ENCODE data around the gene CPEB1. TPM values are rescaled to one million over a fixed set of nuclear protein-coding genes. Genes with fewer than 3 reads are reported as not detected.
"Not testable (repeated sequence)": the region's sequence is repeated elsewhere in the genome, so short reads cannot be mapped to it uniquely, and the experiment has no call there.

CPEB1 gene
- total RNA-seq, 2 experiments from 2014 or later = 1.0 to 1.1 TPM

DNA sequence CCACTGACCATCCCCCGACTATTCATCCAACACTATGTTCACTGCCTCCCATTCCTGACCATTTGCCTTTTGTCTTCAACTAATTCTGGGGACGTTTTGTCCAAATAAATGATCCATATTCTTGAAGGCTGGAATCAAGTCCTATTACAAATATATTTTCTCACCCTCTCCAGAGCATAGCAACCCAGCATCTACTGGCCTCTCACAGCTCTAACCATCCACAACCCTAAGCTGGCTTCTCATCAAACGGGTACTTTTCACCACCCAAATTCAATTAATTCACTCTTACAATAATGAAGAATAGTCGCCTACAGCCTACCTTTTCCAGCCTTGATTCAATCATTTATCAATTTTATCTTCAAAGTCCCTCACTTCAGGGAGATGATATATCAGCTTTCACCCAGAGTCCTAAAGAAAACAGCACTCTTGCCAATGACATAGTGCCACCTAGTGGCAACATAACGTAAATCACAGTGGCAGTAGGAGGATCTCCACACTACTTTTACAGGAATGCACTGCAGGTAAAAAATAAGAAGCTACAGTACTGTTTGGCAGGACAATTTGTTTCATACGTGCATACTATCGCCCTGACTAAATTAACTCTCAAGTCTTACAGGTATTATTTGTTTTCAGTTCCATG, 144.3 kb downstream of the CPEB1 start:
- not testable (repeated sequence) for H3K4me3 Mint-ChIP-seq, H3K36me3 Mint-ChIP-seq, H3K4me1 Mint-ChIP-seq, DNase-seq, H3K27ac Mint-ChIP-seq, H3K9me3 Mint-ChIP-seq, H3K27me3 Mint-ChIP-seq

DNA sequence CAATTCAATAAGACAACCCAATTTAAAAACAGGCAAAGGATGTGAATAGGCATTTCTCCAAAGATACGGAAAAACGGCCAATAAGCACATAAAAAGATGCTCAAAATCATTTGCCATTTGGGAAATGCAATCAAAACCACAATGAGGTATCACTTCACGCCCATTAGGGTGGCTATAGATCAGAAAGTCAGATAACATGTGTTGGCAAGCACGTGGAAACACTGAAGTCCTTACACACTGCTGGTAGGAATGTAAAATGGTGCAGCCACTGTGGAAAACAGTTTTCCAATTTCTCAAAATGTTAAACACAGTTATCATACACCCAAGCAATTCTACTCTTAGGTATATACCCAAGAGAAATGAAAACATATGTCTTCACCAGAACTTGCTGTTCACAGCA, 146.4 kb downstream of the CPEB1 start:
- not testable (repeated sequence) for H3K4me3 Mint-ChIP-seq, H3K27me3 Mint-ChIP-seq, H3K36me3 Mint-ChIP-seq, H3K27ac Mint-ChIP-seq, H3K9me3 Mint-ChIP-seq, H3K4me1 Mint-ChIP-seq, DNase-seq

DNA sequence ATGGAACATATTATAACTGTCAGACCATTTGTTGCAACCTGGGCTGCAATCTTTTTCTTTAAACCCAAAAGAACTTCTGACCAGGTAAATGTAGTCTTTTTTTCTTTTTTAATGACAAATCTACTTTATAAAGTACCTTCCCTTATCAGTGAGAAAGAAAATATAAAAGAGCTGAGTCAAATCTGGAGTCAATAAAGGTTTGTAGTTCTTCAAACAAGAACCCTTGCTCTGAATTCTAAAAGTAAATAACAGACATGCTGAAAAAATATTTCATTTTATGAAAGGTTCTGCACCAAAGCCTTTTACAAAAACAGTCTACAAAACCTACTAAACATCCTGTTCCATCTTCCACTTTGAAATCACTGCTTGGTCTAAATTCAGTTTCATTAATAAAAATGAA, 149.2 kb downstream of the CPEB1 start:
- not testable (repeated sequence) for H3K27ac Mint-ChIP-seq, H3K4me1 Mint-ChIP-seq, H3K9me3 Mint-ChIP-seq, DNase-seq, H3K36me3 Mint-ChIP-seq, H3K27me3 Mint-ChIP-seq, H3K4me3 Mint-ChIP-seq

Other genes with a start within 250 kb of the CPEB1 start
- gene GOLGA6L9, start 217.5 kb downstream of the CPEB1 start, total RNA-seq = 1 to 10 TPM; 1.8 to 2.1 TPM
- 1,000 to 10,000 TPM; 2,631 to 2,669 TPM for gene RPS17, start 106.9 kb downstream of the CPEB1 start, total RNA-seq
- gene AP3B2, start 62.5 kb upstream of the CPEB1 start, total RNA-seq = under 1 TPM; 0.10 to 0.30 TPM
- not detected for gene FSD2, start 158.7 kb upstream of the CPEB1 start, total RNA-seq
- 1 to 10 TPM; 6.5 to 7.6 TPM for gene WHAMM, start 162.3 kb upstream of the CPEB1 start, total RNA-seq